Kidney epithelial cell (primary cell): ENCODE results near the gene ABCA5. TPM values are rescaled to one million over a fixed set of nuclear protein-coding genes. Genes with fewer than 3 reads are reported as not detected.
"Not testable (repeated sequence)": the region's sequence is repeated elsewhere in the genome, so short reads cannot be mapped to it uniquely, and the experiment has no call there.

Source experiments
- DNase-seq: peaks from one replicate; pipeline ENCODE4 v3.0.0-alpha.2; 2010; ENCODE audit warnings: low read depth
- H3K27me3 ChIP-seq: 2 replicates; pipeline ENCODE4 v1.6.0; 2011; ENCODE audit warnings: low read length; ENCODE audit not compliant: control insufficient read depth, insufficient read depth
- H3K36me3 ChIP-seq: 2 replicates; pipeline ENCODE4 v1.5.1; 2011; ENCODE audit warnings: low read length; ENCODE audit not compliant: control insufficient read depth, insufficient read depth
- H3K4me3 ChIP-seq: 2 replicates; pipeline ENCODE4 v1.5.1; 2011; ENCODE audit warnings: low read depth, mild to moderate bottlenecking, control low read depth, low read length
- CTCF ChIP-seq: IDR thresholded peaks from 2 replicates; pipeline ENCODE4 v1.5.1; 2011; ENCODE audit warnings: mild to moderate bottlenecking, moderate library complexity, low read length, control low read depth, inconsistent platforms; ENCODE audit not compliant: insufficient read depth, poor library complexity, severe bottlenecking
- total RNA-seq: library from RNA; depleted of rRNA; stranded (reverse); fragments of >200 nt; gene quantifications from 2 replicates; pipeline ENCODE4 v1.2.3, GENCODE V29; 2015

Gene ABCA5
- total RNA-seq, 1 donor from 2014 or later = 5.5 TPM

GRCh38 chr17:69314246-69315065, 12.5 kb downstream of the ABCA5 start:
- Histone ChIP-seq H3K27me3 (no peaks in the 10 kb centered on the region), H3K4me3 (no peak overlapping the region)
- no peak for TF ChIP-seq CTCF

GRCh38 chr17:69305177-69305576, 21.8 kb downstream of the ABCA5 start:
- no peaks in the 10 kb centered on the region for H3K27me3 ChIP-seq
- no peak overlapping the region for H3K4me3 ChIP-seq
- no peak for TF ChIP-seq CTCF
- no peaks in the 10 kb centered on the region for H3K36me3 ChIP-seq
- DNase-seq = no peak

More at GRCh38 chr17:69314246-69315065, 12.5 kb downstream of the ABCA5 start:
- H3K36me3 ChIP-seq = no peaks in the 10 kb centered on the region
- DNase-seq = no peak

- H3K36me3 ChIP-seq = no peaks in the 10 kb centered on the region
- no peak for DNase-seq
- H3K4me3 ChIP-seq = no peak overlapping the region
- TF ChIP-seq CTCF = no peak
- no peaks in the 10 kb centered on the region for H3K27me3 ChIP-seq
Measured at GRCh38 chr17:69302682-69303081, 24.3 kb downstream of the ABCA5 start.

GRCh38 chr17:69300222-69300621, 26.7 kb downstream of the ABCA5 start:
- TF ChIP-seq CTCF = no peak
- no peak for DNase-seq
- Histone ChIP-seq H3K36me3 (no peaks in the 10 kb centered on the region), H3K27me3 (no peaks in the 10 kb centered on the region), H3K4me3 (no peak overlapping the region)

GRCh38 chr17:69298120-69298722, 28.7 kb downstream of the ABCA5 start:
- H3K36me3 ChIP-seq, H3K4me3 ChIP-seq, H3K27me3 ChIP-seq, DNase-seq: not testable (repeated sequence)

GRCh38 chr17:69287168-69287567, 39.8 kb downstream of the ABCA5 start:
- H3K36me3 ChIP-seq = no peaks in the 10 kb centered on the region
- TF ChIP-seq CTCF = no peak
- DNase-seq = no peak
- no peaks in the 10 kb centered on the region for H3K27me3 ChIP-seq
- H3K4me3 ChIP-seq = no peak overlapping the region
